ENCODE results near the gene FANCI. TPM values are rescaled to one million over a fixed set of nuclear protein-coding genes. Genes with fewer than 3 reads are reported as not detected.
A peak's percentile ranks its signal among the peaks of the same experiment; 100 is the strongest.

The FANCI gene
- total and polyA plus RNA-seq, 2 of the 13 experiments (the other 11 are each of a cell fraction or from before 2014, with no cell fraction given) = 15.7 to 68.8 TPM

DNA sequence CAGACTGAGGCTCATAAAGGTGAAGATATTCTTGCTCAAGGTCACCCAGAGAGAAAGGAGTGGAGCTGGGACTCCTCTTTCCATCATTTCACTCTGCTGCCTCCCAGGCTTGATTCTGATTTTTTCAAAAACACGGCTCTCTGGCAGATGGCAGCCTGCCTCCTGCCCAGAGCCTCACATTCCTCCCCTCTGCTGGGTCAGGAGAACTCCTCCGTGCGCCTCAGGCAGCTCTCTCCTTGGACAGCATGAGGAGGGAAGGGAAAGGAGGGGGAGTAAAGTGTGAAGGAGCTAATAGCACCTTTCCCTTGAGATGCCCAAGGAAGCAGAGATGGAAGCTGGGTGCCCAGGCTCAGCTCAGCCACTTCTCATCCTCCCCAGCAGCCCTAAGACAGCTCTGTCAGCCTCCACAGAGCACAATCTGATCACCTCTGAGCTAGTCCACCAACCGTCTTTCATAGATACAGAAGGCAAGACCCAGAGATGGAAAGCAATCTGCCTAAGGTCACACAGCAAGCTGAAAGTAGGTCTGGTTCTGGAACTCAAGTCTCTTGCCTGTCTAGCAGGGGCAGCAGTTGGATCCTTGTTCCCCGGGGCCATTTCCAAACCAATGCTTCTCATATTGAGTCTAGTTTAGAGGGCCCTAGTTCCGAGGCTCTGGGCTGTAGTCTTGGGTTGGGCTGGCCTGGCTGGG is 25.9 kb upstream of the FANCI start:
- TF ChIP-seq, protein P1, sequence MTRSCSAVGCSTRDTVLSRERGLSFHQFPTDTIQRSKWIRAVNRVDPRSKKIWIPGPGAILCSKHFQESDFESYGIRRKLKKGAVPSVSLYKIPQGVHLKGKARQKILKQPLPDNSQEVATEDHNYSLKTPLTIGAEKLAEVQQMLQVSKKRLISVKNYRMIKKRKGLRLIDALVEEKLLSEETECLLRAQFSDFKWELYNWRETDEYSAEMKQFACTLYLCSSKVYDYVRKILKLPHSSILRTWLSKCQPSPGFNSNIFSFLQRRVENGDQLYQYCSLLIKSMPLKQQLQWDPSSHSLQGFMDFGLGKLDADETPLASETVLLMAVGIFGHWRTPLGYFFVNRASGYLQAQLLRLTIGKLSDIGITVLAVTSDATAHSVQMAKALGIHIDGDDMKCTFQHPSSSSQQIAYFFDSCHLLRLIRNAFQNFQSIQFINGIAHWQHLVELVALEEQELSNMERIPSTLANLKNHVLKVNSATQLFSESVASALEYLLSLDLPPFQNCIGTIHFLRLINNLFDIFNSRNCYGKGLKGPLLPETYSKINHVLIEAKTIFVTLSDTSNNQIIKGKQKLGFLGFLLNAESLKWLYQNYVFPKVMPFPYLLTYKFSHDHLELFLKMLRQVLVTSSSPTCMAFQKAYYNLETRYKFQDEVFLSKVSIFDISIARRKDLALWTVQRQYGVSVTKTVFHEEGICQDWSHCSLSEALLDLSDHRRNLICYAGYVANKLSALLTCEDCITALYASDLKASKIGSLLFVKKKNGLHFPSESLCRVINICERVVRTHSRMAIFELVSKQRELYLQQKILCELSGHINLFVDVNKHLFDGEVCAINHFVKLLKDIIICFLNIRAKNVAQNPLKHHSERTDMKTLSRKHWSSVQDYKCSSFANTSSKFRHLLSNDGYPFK (CRISPR knock-in tag; IDR thresholded peaks at IDR 0.05; ENCODE audit: borderline replicate concordance) = no peak
- no peak for TF ChIP-seq THYN1 (CRISPR knock-in tag; IDR thresholded peaks at IDR 0.05; ENCODE audit: borderline replicate concordance, low read depth)
- TF ChIP-seq, protein P2, sequence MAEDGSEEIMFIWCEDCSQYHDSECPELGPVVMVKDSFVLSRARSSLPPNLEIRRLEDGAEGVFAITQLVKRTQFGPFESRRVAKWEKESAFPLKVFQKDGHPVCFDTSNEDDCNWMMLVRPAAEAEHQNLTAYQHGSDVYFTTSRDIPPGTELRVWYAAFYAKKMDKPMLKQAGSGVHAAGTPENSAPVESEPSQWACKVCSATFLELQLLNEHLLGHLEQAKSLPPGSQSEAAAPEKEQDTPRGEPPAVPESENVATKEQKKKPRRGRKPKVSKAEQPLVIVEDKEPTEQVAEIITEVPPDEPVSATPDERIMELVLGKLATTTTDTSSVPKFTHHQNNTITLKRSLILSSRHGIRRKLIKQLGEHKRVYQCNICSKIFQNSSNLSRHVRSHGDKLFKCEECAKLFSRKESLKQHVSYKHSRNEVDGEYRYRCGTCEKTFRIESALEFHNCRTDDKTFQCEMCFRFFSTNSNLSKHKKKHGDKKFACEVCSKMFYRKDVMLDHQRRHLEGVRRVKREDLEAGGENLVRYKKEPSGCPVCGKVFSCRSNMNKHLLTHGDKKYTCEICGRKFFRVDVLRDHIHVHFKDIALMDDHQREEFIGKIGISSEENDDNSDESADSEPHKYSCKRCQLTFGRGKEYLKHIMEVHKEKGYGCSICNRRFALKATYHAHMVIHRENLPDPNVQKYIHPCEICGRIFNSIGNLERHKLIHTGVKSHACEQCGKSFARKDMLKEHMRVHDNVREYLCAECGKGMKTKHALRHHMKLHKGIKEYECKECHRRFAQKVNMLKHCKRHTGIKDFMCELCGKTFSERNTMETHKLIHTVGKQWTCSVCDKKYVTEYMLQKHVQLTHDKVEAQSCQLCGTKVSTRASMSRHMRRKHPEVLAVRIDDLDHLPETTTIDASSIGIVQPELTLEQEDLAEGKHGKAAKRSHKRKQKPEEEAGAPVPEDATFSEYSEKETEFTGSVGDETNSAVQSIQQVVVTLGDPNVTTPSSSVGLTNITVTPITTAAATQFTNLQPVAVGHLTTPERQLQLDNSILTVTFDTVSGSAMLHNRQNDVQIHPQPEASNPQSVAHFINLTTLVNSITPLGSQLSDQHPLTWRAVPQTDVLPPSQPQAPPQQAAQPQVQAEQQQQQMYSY (CRISPR knock-in tag; IDR thresholded peaks at IDR 0.05) = no peak
- TF ChIP-seq ZNF768 (CRISPR knock-in tag; IDR thresholded peaks at IDR 0.05) = peak; percentile 65; the same call in 1 of the 2 replicates
- no peak overlapping the region for H2AFZ ChIP-seq (ENCODE audit: low read length)
- H3K4me3 ChIP-seq (replicated peaks in 1 of 3; ENCODE audit: insufficient read depth in 1 of 3, low read depth in 2 of 3, low read length in 3 of 3) = no peak overlapping the region
- no peak overlapping the region for H3K27ac ChIP-seq (ENCODE audit: extremely low read length, insufficient read depth, low read length)
- intact Hi-C loops (cut with micrococcal nuclease; ENCODE audit: unreplicated experiment) = no loop called here
- in situ Hi-C loops (cut with HindIII; ENCODE audit: extremely low pct_ligation_motif_present, low pct_unique_long_range_greater_than_20kb) = no loop called here
- no peaks in the 10 kb centered on the region for H3K9me3 ChIP-seq (ENCODE audit: low read length)
- ChIA-PET POLR2A (no interaction called here), CTCF (ENCODE audit: low intra/inter-chr PET ratio, low total read pairs) (no interaction called here)
- 53% methylated on average over 4 of the region's 6 CpGs for WGBS (ENCODE audit: low lambda C conversion rate)
- no peak for FAIRE-seq
- 0 out of 2 replicates have a peak, but pooled peaks cover 9% of the 10 kb centered on the region for H3K4me1 ChIP-seq (ENCODE audit: insufficient read depth, low read length)
- no TSS peak for BruUV-seq (replicated peaks)
- H3K9ac ChIP-seq (ENCODE audit: insufficient read depth, low read depth, low read length) = no peak overlapping the region
- H3K79me2 ChIP-seq (ENCODE audit: insufficient read depth, low read length) = no peaks in the 10 kb centered on the region
- no peaks in the 10 kb centered on the region; a peak in 1 of 5 replicates for H3K27me3 ChIP-seq (ENCODE audit: control insufficient read depth in 1 of 2, insufficient read depth in 2 of 2, low read length in 2 of 2)
- DNase-seq (ENCODE audit: low spot score) = no peak
- ATAC-seq = no peak
- no peaks in the 10 kb centered on the region for H3K36me3 ChIP-seq (replicated peaks in 1 of 2; ENCODE audit: control insufficient read depth in 1 of 2, insufficient read depth in 2 of 2, low read length in 2 of 2)
- no peak overlapping the region for H3K4me2 ChIP-seq (ENCODE audit: low read depth, low read length)
- H4K20me1 ChIP-seq (ENCODE audit: insufficient read depth, low read length) = no peaks in the 10 kb centered on the region

Measured in HepG2 (cell line).